CD14-positive monocyte (primary cell): Measurements from ENCODE around the gene ANKRD39. TPM values are rescaled to one million over a fixed set of nuclear protein-coding genes. Genes with fewer than 3 reads are reported as not detected.

ENCODE experiments used
- DNase-seq, 3 donors: peaks; one replicate each; pipeline ENCODE4 v3.0.0-alpha.2; 2011 to 2022
- H2AFZ ChIP-seq: 2 replicates; pipeline ENCODE4 v1.6.0; 2012; ENCODE audit warnings: mild to moderate bottlenecking, low read depth, low read length, inconsistent platforms; ENCODE audit not compliant: insufficient read depth, poor library complexity, severe bottlenecking
- H3K27ac ChIP-seq, 2 donors: 1 replicate in 1 of 2; 2 replicates in 1 of 2; pipeline ENCODE4 v1.5.1; 2012 to 2013; ENCODE audit warnings: low read length in 2 of 2, control low read depth in 1 of 2, inconsistent platforms in 1 of 2, low read depth in 1 of 2, mild to moderate bottlenecking in 1 of 2
- H3K27me3 ChIP-seq, 2 donors: one replicate each; pipeline versions ENCODE4 v1.6.0 to v1.6.1; 2011 to 2013; ENCODE audit warnings: low read length in 2 of 2; ENCODE audit not compliant: control insufficient read depth in 2 of 2, insufficient read depth in 2 of 2
- H3K36me3 ChIP-seq, 2 donors: replicated peaks in 1 of 2; 1 replicate in 1 of 2; 2 replicates in 1 of 2; pipeline versions ENCODE4 v1.5.1 to v1.6.1; 2012 to 2013; ENCODE audit warnings: low read length in 2 of 2, control low read depth in 1 of 2, inconsistent platforms in 1 of 2, mild to moderate bottlenecking in 1 of 2; ENCODE audit not compliant: insufficient read depth in 2 of 2, control insufficient read depth in 1 of 2
- H3K4me1 ChIP-seq, 2 donors: 1 replicate in 1 of 2; 2 replicates in 1 of 2; pipeline versions ENCODE4 v1.5.1 to v1.6.1; 2012 to 2013; ENCODE audit warnings: low read length in 2 of 2, control low read depth in 1 of 2, inconsistent platforms in 1 of 2, mild to moderate bottlenecking in 1 of 2, moderate library complexity in 1 of 2; ENCODE audit not compliant: insufficient read depth in 2 of 2, control insufficient read depth in 1 of 2
- H3K4me2 ChIP-seq: replicated peaks from 2 replicates; pipeline ENCODE3; 2012; ENCODE audit warnings: low read length, moderate library complexity, mild to moderate bottlenecking; ENCODE audit not compliant: poor library complexity, severe bottlenecking; ENCODE audit errors: extremely low read depth
- H3K4me3 ChIP-seq, 3 experiments: fragments of 200-600 bp in 1 of 3; sonication (generic) in 1 of 3; replicated peaks in 1 of 3; 1 replicate in 2 of 3; 2 replicates in 1 of 3; pipeline ENCODE4 v1.5.1; 2011 to 2013; ENCODE audit warnings: low read length in 3 of 3, mild to moderate bottlenecking in 3 of 3, control low read depth in 2 of 3, low read depth in 2 of 3, inconsistent platforms in 1 of 3, moderate library complexity in 1 of 3
- H3K79me2 ChIP-seq: 2 replicates; pipeline ENCODE4 v1.6.0; 2012; ENCODE audit warnings: mild to moderate bottlenecking, control low read depth, inconsistent platforms, low read length, moderate library complexity; ENCODE audit not compliant: insufficient read depth
- H3K9ac ChIP-seq: 2 replicates; pipeline ENCODE4 v1.6.0; 2017; ENCODE audit warnings: low read length, mild to moderate bottlenecking; ENCODE audit not compliant: insufficient read depth, poor library complexity, severe bottlenecking
- H3K9me3 ChIP-seq, 2 donors: replicated peaks in 1 of 2; 1 replicate in 1 of 2; 2 replicates in 1 of 2; pipeline versions ENCODE4 v1.5.1 to v1.6.1; 2012 to 2013; ENCODE audit warnings: low read length in 2 of 2, control low read depth in 1 of 2; ENCODE audit not compliant: control insufficient read depth in 1 of 2, insufficient read depth in 1 of 2
- H4K20me1 ChIP-seq: 2 replicates; pipeline ENCODE4 v1.6.0; 2012; ENCODE audit warnings: mild to moderate bottlenecking, low read length, control low read depth, moderate library complexity; ENCODE audit not compliant: insufficient read depth
- H3K27ac Mint-ChIP-seq, 7 donors: one replicate each; pipeline ENCODE4 v1.8.0; 2020; ENCODE audit warnings: mild to moderate bottlenecking in 7 of 7, mixed read lengths in 7 of 7, moderate library complexity in 6 of 7, inconsistent platforms in 2 of 7
- H3K27me3 Mint-ChIP-seq, 3 donors: one replicate each; pipeline ENCODE4 v1.8.0; 2021 to 2022; ENCODE audit warnings: low read depth in 3 of 3, mild to moderate bottlenecking in 3 of 3, mixed read lengths in 3 of 3, moderate library complexity in 3 of 3, inconsistent platforms in 1 of 3
- H3K36me3 Mint-ChIP-seq, 2 donors: one replicate each; pipeline ENCODE4 v1.8.0; 2020; ENCODE audit warnings: mixed read lengths in 2 of 2, inconsistent platforms in 1 of 2, mild to moderate bottlenecking in 1 of 2
- H3K4me1 Mint-ChIP-seq: one replicate; pipeline ENCODE4 v1.8.0; 2020; ENCODE audit warnings: mild to moderate bottlenecking, mixed read lengths
- H3K4me3 Mint-ChIP-seq, 2 donors: one replicate each; pipeline ENCODE4 v1.8.0; 2020; ENCODE audit warnings: mild to moderate bottlenecking in 2 of 2, mixed read lengths in 2 of 2, moderate library complexity in 1 of 2
- H3K9me3 Mint-ChIP-seq, 7 donors: one replicate each; pipeline ENCODE4 v1.8.0; 2020 to 2022; ENCODE audit warnings: mixed read lengths in 7 of 7, mild to moderate bottlenecking in 6 of 7, moderate library complexity in 6 of 7, inconsistent platforms in 2 of 7
- WGBS: methylation state at CpG from one replicate; pipeline ENCODE4 v1.1.5; 2013; ENCODE audit warnings: missing lambda C conversion rate; ENCODE audit not compliant: insufficient coverage; 5-methylcytosine and 5-hydroxymethylcytosine counted together
- intact Hi-C, 2 donors: fragments of 100-400 bp; cut with micrococcal nuclease; formaldehyde crosslinking; loops; one replicate each; pipeline versions ENCODE4 v1.15.0 to v1.15.1; 2023
- polyA plus RNA-seq, 3 donors: library from polyadenylated mRNA; depleted of rRNA in 1 of 3; unstranded in 2 of 3; stranded (reverse) in 1 of 3; fragments of 300-500 nt in 2 of 3; fragments of >200 nt in 1 of 3; fragmentation: Illumina TruSeq in 2 of 3; gene quantifications; 1 replicate in 2 of 3; 2 replicates in 1 of 3; pipeline ENCODE4 v1.2.3, GENCODE V29; 2012 to 2021
- TF ChIP-seq, protein P1 (sequence below): fragments of 200-600 bp; IDR thresholded peaks from one replicate; pipeline ENCODE4 v1.8.0; 2022; ENCODE audit warnings: antibody characterized with exemption, mild to moderate bottlenecking

The ANKRD39 gene
- polyA plus RNA-seq, 3 donors, result 6.2 to 9.7 (median 9.0) TPM

DNA sequence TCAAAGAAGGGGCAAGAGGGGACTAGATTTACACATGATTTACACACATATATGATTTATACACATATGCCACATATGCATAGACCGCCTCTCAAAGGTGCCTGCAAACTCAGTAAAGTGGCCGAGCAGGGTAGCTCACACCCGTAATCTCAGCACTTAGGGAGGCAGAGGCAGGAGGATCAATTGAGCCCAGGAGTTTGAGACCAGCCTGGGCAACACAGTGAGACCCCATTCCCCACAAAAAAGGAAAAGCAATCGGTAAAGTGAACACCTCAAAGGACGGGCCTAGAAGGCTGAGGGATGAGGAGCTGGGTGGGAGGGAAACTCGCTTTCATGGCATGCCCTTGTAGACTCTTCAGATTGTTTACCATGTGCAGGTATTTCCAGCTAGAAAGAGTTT is 5.1 kb downstream of the ANKRD39 start:
- peaks cover 12 to 14% of the 10 kb centered on the region in 2 donors for H3K4me1 ChIP-seq
- 100% methylated on average over 5 of the region's 6 CpGs for WGBS
- no peak overlapping the region for H3K4me3 Mint-ChIP-seq
- intact Hi-C loops, result no loop called here
- peaks cover 15% of the 10 kb centered on the region for H3K4me1 Mint-ChIP-seq
- H4K20me1 ChIP-seq, result no peaks in the 10 kb centered on the region
- H3K9me3 ChIP-seq, result no peaks in the 10 kb centered on the region
- H3K27me3 ChIP-seq, result no peaks in the 10 kb centered on the region
- peaks cover 0 to 4% (median 4%) of the 10 kb centered on the region in 3 donors for H3K27me3 Mint-ChIP-seq
- no peak overlapping the region for H3K4me2 ChIP-seq
- TF ChIP-seq, protein P1, sequence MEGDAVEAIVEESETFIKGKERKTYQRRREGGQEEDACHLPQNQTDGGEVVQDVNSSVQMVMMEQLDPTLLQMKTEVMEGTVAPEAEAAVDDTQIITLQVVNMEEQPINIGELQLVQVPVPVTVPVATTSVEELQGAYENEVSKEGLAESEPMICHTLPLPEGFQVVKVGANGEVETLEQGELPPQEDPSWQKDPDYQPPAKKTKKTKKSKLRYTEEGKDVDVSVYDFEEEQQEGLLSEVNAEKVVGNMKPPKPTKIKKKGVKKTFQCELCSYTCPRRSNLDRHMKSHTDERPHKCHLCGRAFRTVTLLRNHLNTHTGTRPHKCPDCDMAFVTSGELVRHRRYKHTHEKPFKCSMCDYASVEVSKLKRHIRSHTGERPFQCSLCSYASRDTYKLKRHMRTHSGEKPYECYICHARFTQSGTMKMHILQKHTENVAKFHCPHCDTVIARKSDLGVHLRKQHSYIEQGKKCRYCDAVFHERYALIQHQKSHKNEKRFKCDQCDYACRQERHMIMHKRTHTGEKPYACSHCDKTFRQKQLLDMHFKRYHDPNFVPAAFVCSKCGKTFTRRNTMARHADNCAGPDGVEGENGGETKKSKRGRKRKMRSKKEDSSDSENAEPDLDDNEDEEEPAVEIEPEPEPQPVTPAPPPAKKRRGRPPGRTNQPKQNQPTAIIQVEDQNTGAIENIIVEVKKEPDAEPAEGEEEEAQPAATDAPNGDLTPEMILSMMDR, result no peak
- H3K9ac ChIP-seq, result no peak overlapping the region
- H3K36me3 Mint-ChIP-seq, result peaks cover 33 to 60% of the 10 kb centered on the region in 2 donors
- peaks cover 27 to 56% of the 10 kb centered on the region in 2 donors for H3K36me3 ChIP-seq
- H3K9me3 Mint-ChIP-seq, result peaks cover 0 to 2% (median 0%) of the 10 kb centered on the region in 7 donors
- no peak overlapping the region for H2AFZ ChIP-seq
- no peak overlapping the region for H3K27ac Mint-ChIP-seq
- DNase-seq, result no peak
- H3K4me3 ChIP-seq, result no peak overlapping the region
- H3K79me2 ChIP-seq, result peaks cover 17% of the 10 kb centered on the region
- H3K27ac ChIP-seq, result no peak overlapping the region

DNA sequence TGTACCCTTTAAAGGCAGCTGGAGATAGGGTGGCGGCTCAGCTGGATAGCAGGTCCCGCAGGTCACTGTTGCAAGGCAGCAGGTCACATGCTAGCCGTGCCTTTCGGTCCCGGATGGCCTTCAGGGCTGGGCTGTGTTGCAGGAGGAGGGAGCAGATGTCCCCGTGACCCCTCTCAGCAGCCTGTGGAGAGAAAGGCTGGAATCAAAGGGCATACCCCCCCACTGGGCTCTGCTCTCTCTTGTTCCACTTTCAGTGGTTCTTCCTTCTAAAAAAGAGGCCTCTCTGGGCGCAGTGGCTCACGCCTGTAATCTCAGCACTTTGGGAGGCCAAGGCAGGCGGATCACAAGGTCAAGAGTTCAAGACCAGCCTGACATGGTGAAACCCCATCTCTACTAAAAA is 9.6 kb downstream of the ANKRD39 start:
- peaks cover 2% of the 10 kb centered on the region for H3K4me1 Mint-ChIP-seq
- WGBS, result 95% methylated on average over 4 of the region's 9 CpGs

More for the DNA sequence above, 9.6 kb downstream of the ANKRD39 start:
- Histone ChIP-seq H3K27ac (no peak overlapping the region), H3K4me3 (no peak overlapping the region), H3K27me3 (no peaks in the 10 kb centered on the region), H3K9me3 (no peaks in the 10 kb centered on the region), H2AFZ (no peak overlapping the region), H3K36me3 (peaks cover 29 to 58% of the 10 kb centered on the region in 2 donors), H3K4me2 (no peak overlapping the region), H4K20me1 (no peaks in the 10 kb centered on the region), H3K4me1 (no peaks in the 10 kb centered on the region), H3K79me2 (no peaks in the 10 kb centered on the region), H3K9ac (no peak overlapping the region)
- H3K27me3 Mint-ChIP-seq, result peaks cover 1 to 2% (median 1%) of the 10 kb centered on the region in 3 donors
- H3K4me3 Mint-ChIP-seq, result no peak overlapping the region
- H3K9me3 Mint-ChIP-seq, result peaks cover 0 to 2% (median 0%) of the 10 kb centered on the region in 7 donors
- H3K36me3 Mint-ChIP-seq, result peaks cover 38 to 72% of the 10 kb centered on the region in 2 donors
- TF ChIP-seq, protein P1, result no peak
- intact Hi-C loops, result no loop called here
- H3K27ac Mint-ChIP-seq, result peak overlapping the region in 1 of 7 donors; percentile 85
- DNase-seq, result no peak
